ENCODE data around the gene NRCAM. TPM values are rescaled to one million over a fixed set of nuclear protein-coding genes. Genes with fewer than 3 reads are reported as not detected.
A peak's percentile ranks its signal among the peaks of the same experiment; 100 is the strongest.

NRCAM gene
- total RNA-seq, 1 donor from 2014 or later = 60.4 TPM

GRCh38 chr7:108459922-108460551 lies 3.8 kb upstream of the NRCAM start:
- peak; percentile 67 for DNase-seq (ENCODE audit: low read depth)

GRCh38 chr7:108457871-108458270 lies 1.6 kb upstream of the NRCAM start:
- no peak for DNase-seq (ENCODE audit: low read depth)

- no peak for DNase-seq (ENCODE audit: low read depth)
Measured at GRCh38 chr7:108456845-108457540, 757 bp upstream of the NRCAM start.

- DNase-seq (ENCODE audit: low read depth) = no peak
Measured at GRCh38 chr7:108455551-108455997, 662 bp downstream of the NRCAM start.

GRCh38 chr7:108454674-108455550 lies 1.3 kb downstream of the NRCAM start:
- peak; percentile 70 for DNase-seq (ENCODE audit: low read depth)

GRCh38 chr7:108454317-108454673 lies 1.9 kb downstream of the NRCAM start:
- DNase-seq (ENCODE audit: low read depth) = no peak

GRCh38 chr7:108453320-108453719 lies 2.9 kb downstream of the NRCAM start:
- no peak for DNase-seq (ENCODE audit: low read depth)

GRCh38 chr7:108452707-108453106 lies 3.5 kb downstream of the NRCAM start:
- peak; percentile 45 for DNase-seq (ENCODE audit: low read depth)

- DNase-seq (ENCODE audit: low read depth) = no peak
Measured at GRCh38 chr7:108451296-108451848, 4.9 kb downstream of the NRCAM start.

GRCh38 chr7:108450160-108450559 lies 6.1 kb downstream of the NRCAM start:
- DNase-seq (ENCODE audit: low read depth) = no peak

- no peak for DNase-seq (ENCODE audit: low read depth)
Measured at GRCh38 chr7:108449521-108449920, 6.7 kb downstream of the NRCAM start.

- DNase-seq (ENCODE audit: low read depth) = no peak
Measured at GRCh38 chr7:108448584-108449505, 7.4 kb downstream of the NRCAM start.

GRCh38 chr7:108442039-108442568 lies 14.1 kb downstream of the NRCAM start:
- peak; percentile 99 for DNase-seq (ENCODE audit: low read depth)

GRCh38 chr7:108441392-108441955 lies 14.8 kb downstream of the NRCAM start:
- DNase-seq (ENCODE audit: low read depth) = peak; percentile 34

- no peak for DNase-seq (ENCODE audit: low read depth)
Measured at GRCh38 chr7:108440613-108441012, 15.6 kb downstream of the NRCAM start.

- no peak for DNase-seq (ENCODE audit: low read depth)
Measured at GRCh38 chr7:108436906-108437305, 19.3 kb downstream of the NRCAM start.

- no peak for DNase-seq (ENCODE audit: low read depth)
Measured at GRCh38 chr7:108434010-108434409, 22.2 kb downstream of the NRCAM start.

- DNase-seq (ENCODE audit: low read depth) = no peak
Measured at GRCh38 chr7:108431099-108431498, 25.1 kb downstream of the NRCAM start.

GRCh38 chr7:108430664-108431063 lies 25.6 kb downstream of the NRCAM start:
- no peak for DNase-seq (ENCODE audit: low read depth)

- no peak for DNase-seq (ENCODE audit: low read depth)
Measured at GRCh38 chr7:108427766-108428165, 28.5 kb downstream of the NRCAM start.

Measured in myocyte (in vitro differentiated cells).